ENCODE measurements around the gene KLHL5.
A peak's percentile ranks its signal among the peaks of the same experiment; 100 is the strongest.
"Not testable (repeated sequence)": the region's sequence is repeated elsewhere in the genome, so short reads cannot be mapped to it uniquely, and the experiment has no call there.

KLHL5 gene

DNA sequence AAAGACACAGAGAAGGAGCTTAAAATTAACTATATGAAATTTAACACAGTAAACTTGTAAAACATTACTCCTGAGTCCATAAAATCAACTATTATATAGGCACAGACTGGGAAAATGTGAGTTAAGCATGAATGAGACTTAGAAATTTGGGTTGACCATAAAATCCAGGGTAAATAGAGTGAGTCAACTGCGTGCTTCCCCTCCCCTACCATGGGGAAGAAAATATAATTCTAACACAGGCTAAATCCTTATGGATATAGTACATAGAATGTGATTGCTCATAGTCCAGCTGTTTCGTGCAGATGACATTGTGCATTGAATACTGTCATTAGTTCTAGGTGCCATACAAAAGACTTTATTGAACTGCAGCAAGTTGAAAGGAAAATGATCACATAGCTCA, 42.2 kb downstream of the KLHL5 start:
- DNase-seq: no peak

DNA sequence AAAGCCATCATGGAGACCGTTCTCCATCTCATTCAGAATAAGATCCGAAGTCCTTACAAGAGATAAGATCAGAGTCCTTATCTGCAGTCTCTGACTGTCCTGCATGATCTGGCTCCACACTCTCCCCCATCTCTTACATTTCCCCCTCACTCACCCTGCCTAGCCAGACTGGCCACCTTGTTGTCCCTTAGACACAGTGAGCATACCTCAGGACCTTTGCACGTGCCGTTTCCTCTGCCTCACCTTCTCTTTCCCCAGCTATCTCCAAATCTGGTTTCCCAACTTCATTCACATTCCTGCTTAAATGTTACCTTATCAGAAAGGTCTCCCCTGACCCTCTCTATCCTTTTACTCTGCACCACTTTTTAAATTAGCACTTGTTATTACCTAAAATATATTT, 44.0 kb downstream of the KLHL5 start:
- no peak for DNase-seq

DNA sequence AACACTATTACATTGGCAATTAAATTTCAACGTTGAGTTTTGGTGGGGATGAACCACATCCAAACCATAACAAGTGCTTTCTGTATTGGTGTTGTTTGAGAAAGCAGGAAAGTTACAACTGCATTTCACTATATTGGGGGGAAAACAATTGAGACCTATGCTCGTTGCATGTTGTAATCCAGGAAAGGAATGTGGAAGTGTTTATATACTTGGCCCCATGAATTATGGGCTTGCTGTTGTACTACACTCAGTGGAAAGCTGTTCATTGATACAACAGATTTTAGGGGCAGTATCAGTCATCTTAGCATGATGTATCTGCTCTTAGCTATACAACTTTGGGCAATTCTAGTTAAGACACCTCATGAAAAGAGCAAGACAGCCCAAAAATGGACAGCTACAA, 52.4 kb downstream of the KLHL5 start:
- no peak for DNase-seq

DNA sequence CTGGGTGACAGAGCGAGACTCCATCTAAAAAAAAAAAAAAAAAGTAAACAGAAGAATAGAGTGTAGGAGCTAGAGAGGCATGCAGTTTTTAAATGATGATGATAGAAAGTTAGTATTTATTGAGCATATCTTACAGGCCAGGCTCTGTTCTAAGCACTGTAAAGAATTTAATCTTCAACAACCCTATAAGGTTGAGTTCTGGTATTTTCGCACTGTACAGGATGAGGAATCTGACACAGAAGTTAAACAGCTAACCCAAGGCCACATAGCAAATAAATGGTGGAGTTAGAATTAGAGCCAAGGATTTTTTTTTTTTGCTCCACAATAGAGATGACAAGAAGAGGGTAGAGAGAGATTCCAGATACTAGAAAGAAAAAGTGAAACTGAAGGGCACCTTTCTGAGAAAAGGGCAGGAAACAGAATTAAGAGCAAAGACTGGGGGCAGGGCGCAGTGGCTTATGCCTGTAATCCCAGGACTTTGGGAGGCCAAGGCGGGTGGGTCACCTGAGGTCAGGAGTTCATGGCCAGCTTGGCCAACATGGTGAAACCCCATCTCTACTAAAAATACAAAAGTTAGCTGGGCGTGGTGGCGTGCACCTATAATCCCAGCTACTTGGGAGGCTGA, 56.1 kb downstream of the KLHL5 start:
- peak; percentile 11 to 12 for DNase-seq

DNA sequence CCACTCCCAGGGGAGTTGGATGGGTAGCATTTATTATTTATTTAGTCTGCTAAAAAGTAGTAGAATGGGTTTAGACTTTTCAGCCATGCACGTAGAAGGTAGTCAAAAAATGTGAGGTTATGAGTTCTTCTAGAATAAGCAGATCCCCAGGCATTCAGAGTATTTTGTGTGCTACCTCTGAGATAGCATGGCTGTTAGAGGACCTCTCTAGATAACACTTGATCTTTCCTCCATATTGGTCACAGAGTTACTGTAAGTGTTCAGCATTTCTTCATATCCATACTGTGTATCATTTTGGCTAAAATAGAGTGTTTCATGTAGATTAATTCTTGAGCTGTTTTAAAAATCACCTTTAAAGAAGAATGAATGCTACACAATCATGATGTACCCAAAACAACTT, 58.4 kb downstream of the KLHL5 start:
- no peak for DNase-seq

DNA sequence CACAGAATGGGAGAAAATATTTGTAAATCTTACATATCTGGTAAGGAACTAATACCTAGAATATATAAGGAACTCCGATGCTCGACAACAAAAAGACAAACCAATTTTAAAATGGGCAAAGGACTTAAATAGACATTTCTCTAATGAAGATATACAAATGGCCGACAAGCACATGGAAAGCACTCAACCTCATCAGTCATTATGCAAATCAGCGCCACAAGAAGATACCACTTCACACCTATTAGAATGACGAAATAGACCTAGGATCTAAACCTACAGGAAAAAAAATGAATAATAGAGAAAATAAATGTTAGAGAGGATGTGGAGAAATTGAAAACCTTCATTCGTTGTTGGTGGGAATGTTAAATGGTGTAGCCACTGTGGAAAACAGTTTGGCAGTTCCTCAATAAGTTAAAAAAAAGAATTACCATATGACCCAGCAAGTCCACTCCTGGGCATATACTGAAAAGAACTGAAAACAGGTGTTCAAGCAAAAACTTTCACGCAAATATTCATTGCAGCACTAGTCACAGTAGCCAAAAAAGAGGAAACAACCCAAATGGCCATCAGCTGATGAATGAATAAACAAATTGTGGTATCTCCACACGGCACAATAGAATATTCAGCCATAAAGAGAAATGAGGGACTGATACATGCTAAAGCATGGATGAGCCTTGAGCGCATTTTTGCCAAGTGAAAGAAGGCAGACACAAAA, 63.0 kb downstream of the KLHL5 start:
- DNase-seq: no peak

DNA sequence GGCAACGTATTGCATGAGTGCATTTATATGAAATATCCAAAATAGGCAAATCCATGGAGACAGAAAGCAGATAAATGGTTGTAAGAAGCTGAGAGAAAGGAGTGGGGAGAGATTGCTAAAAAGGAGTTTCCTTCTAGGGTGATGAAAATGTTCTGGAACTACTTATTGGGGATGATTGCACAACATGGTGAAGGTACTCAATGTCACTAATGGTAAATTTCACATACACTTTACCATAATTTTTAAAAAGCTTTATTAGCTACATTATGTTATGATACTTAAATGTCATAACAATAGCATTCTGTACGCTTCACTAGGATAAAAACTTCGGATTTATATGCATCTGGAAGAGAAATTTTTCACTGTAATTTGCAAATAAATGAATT, 63.6 kb downstream of the KLHL5 start:
- no peak for DNase-seq

DNA sequence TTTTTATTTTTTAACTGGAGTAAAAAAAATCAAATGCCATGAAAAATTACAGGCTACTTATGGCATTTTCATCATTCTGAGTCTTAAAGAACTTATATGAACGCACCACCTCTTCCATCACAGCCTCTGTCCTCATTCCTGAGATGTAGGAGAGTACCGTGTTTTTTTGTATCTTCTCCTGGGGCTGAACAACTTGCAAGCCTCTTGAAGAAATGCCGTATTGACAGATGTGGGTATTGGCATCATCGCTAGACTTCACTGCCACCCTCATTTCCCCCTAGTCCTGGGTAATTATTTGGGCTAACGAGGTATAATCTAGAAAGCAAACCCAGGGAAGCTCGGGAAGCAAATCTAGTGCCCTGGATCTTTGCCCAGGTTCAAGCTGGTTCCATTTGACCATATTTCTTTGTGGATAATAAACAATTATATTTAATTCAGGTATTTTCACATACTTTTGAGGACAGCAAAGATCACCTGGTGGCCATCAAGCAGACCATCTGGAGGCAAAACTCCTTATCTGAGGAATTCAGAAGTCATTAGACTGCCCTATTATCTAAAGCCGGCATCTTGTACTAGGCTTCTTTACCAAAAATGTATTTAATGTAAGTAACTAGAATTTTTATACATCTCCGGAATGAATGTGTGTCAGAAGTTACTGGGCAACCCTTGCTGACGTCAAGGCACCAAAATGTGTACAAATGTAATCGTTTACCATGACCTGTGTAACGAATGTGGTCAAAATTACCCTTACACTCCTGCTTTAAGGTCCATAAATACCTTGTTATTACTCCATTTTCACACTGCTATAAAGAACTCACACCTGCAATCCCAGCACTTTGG, 64.4 kb downstream of the KLHL5 start:
- DNase-seq: no peak

DNA sequence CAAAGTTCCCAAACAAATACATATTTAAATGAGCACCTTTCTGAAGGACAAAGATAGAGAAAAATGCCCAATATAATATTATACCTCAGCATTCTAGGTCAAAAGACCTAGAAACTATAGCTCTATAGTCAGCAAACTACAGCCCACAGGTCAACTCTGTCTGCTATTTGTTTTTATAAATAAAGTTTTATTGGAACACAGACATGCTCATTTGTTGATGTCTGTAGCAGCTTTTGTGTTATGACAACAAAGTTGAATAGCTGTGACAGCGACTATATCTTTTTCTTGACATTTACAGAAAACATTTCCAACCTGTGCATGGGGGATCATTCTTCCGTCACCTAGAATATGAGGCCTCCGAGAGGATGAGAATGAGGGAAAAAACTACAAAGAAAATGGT, 71.6 kb downstream of the KLHL5 start:
- DNase-seq: no peak

DNA sequence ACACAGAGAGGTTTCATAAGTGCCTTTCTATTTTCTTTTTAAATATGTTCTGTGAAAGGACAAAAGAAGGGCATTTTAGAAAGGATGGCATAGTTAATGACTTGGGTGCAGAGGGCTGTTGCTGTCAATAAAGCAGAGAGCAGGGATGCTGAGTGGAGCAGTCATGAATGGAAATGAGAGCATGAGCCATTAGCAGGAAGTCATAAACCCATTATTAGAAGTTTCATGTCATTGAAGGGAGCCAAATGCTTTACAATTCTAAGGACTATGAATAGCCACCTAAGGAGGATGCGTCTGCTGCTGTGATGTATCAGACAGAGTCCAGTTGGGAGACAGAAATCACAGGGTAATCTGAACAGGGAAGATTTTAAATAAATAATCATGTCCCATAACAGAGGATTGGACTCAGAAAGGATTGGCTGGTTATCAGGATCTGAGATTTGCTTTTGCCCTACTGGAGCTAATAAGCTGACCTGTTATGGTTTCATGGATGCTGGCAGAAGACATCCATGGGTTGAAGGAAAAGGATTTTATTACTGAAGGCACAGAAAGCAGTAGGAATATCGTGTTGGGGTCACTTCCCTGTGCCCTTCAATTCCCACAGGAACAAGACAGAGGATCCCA, 72.8 kb downstream of the KLHL5 start:
- DNase-seq: no peak

DNA sequence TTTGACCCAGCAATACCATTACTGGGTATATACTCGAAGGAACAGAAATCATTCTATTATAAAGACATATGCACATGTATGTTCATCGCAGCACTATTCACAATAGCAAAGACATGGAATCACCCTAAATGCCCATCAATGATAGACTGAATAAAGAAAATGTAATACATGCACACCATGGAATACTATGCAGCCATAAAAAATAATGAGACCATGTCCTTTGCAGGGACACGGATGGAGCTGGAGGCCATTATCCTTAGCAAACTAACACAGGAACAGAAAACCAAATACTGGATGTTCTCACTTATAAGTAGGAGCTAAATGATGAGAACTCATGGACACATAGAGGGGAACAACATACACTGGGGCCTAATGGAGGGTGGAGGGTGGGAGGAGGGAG, 76.2 kb downstream of the KLHL5 start:
- DNase-seq: not testable (repeated sequence)

DNA sequence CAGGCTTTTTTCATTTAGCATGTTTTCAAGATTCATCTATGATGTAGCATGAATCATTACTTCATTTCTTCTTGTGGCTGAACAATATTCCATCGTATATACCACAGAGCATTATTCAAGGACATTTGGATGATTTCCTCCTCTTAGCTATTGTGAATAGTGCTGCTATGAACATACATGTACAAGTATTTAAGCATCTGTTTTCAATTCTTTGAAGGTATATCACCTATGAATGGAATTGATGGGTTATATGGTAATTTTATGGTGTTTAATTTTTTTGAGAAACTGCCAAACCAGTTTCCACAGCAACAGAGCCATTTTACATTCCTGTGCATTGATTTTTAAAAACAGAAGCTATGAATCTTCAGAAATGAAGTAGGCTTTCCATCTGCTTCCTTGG, 84.2 kb downstream of the KLHL5 start:
- DNase-seq: no peak

DNA sequence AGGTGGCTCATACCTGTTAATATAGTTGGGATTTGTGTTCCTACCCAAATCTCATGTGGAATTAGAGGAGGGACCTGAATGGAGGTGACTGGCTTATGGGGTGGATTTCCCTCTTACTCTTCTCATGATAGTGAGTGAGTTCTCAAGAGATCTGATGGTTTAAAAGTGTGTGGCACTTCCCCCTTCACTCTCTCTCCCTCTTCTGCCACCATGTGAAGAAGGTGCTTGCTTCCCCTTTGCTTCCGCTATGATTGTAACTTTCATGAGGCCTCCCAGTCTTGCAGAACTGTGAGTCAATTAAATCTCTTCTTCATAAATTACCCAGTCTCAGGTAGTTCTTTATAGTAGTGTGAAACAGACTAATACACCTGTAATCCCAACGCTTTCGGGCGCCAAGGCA, 92.0 kb downstream of the KLHL5 start:
- DNase-seq: no peak

DNA sequence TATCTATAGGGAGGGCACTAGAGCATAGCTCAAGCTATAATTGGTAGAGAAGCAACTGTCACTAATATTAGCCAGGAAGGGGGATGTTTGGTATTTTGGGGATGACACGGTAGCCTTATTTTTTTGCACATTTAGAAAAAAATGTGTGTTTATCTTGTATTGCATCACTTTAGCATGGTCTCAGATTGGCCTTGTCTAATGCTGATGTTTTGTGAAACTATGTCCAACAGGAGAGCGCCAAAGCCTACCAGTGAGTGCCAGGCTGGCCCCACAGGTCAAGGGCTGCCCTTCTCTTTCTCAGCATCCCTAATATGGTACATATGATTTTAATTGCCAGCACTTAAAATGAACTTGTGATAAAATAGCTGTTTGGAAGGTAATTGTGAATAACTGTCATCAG, 95.5 kb downstream of the KLHL5 start:
- no peak for DNase-seq

DNA sequence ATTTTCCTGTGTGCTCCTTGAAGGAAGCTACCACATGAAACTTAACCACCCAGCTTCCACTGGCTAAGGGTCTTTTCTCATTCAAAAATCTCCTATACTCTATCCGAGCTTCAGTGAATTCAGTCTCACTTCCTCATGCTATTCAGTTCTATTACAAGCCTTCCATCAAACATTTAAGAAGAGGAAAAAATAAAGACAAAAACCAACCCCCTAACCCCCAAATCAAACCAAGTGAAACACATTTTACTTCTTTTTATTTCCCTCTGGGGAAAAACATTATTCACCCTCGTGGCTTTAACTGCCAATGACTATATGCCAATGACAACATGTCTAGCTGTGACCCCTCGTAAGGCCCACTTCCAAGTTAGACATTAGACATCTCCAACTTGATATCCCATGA, 104.1 kb downstream of the KLHL5 start:
- no peak for DNase-seq

DNA sequence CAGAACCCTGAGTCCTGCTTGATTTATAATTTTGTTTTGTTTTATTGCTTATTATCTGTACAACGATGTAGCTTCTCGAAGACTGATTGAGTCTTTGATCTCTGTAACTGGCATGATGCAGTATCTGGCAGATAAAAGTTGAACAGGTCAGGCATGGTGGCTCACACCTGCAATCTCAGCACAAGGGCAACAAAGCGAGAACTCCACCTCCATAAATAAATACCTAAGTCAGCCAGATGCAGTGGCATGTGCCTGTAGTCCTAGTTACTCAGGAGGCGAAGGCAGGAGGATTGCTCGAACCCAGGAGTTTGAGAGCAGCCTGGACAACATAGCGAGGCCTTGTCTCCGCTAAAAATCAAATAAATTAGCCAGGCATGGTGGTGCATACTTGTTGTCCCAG, 104.6 kb downstream of the KLHL5 start:
- DNase-seq: no peak

DNA sequence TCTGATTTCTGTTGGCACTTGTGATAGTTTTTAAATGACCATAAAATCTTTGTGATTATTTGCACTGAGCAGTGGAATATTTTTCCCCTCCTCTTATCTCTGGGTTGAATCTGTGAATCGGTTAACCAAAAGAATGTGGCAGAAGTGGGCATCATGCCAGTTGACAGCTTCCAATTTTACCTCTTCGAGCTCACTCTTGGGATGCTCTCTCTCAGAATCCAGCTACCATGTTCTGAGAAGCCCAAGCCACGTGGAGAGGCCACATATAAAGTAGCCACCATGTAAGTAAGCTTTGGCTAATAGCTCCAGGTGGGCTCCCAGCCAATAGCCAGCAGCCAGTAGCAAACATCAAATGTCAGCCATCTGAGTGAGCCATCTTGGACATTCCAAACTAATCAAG, 107.4 kb downstream of the KLHL5 start:
- DNase-seq: no peak

DNA sequence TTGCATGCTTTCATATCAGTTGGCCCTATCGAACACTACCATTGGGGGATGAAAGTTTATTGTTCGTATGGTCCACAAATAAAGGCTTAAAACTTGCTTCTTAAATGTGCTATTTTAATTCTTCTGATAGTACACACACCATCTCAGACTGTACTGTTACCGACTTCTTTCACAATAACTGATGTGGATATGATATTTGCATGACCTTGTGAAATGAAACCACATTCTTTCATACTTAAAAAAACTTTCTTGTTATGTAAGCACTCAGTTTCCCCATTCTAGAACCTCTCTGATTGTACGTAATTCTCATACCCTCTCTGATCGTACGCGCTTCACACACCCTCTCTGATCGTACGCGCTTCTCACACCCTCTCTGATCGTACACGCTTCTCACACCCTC, 108.3 kb downstream of the KLHL5 start:
- DNase-seq: no peak

All from stimulated activated CD4-positive, alpha-beta T cell treated with anti-CD3 and anti-CD28 coated beads, Interleukin-4, amount 100 ng/mL, for 4 hours (primary cell).